ENCODE results near the gene SLC31A1.
A peak's percentile ranks its signal among the peaks of the same experiment; 100 is the strongest.

Gene SLC31A1

GRCh38 chr9:113221003-113221799 is at the start of gene SLC31A1, which contains the start of gene FKBP15:
SLC31A1 (plus strand) TSS chr9:113221544; CDS start chr9:113256149, 34,605 bp downstream.
FKBP15 (minus strand) TSS chr9:113221277; CDS start chr9:113221243, 34 bp downstream.
- ATAC-seq, result peak; percentile 98
- TF ChIP-seq GLIS3 (CRISPR knock-in tag; IDR thresholded peaks at IDR 0.05) (0 out of 2 replicates have a peak, but pooled peaks have one; percentile 40), BACH2 (CRISPR knock-in tag; IDR thresholded peaks at IDR 0.05; ENCODE audit: borderline replicate concordance) (no peak), SNAI2 (CRISPR knock-in tag; IDR thresholded peaks at IDR 0.05) (no peak), CSRNP3 (CRISPR knock-in tag; IDR thresholded peaks at IDR 0.05) (no peak), RARB (CRISPR knock-in tag; IDR thresholded peaks at IDR 0.05) (no peak), POU6F1 (CRISPR knock-in tag; IDR thresholded peaks at IDR 0.05; ENCODE audit: borderline replicate concordance, low read depth) (no peak), TCF4 (CRISPR knock-in tag; IDR thresholded peaks at IDR 0.05; ENCODE audit: borderline replicate concordance) (no peak), OSR1 (CRISPR knock-in tag; IDR thresholded peaks at IDR 0.05) (no peak), ZNF565 (CRISPR knock-in tag; conservative IDR thresholded peaks at IDR 0.05; ENCODE audit: low read depth) (no peak), CSDC2 (CRISPR knock-in tag; IDR thresholded peaks at IDR 0.05) (0 out of 2 replicates have a peak, but pooled peaks have one; percentile 21)

GRCh38 chr9:113173341-113173740 is 48.0 kb upstream of the SLC31A1 start:
- TF ChIP-seq BACH2 (CRISPR knock-in tag; IDR thresholded peaks at IDR 0.05; ENCODE audit: borderline replicate concordance) (no peak), OSR1 (CRISPR knock-in tag; IDR thresholded peaks at IDR 0.05) (no peak), CREB5 (CRISPR knock-in tag; IDR thresholded peaks at IDR 0.05; ENCODE audit: low read depth) (no peak), RARB (CRISPR knock-in tag; IDR thresholded peaks at IDR 0.05) (no peak), ZNF8 (CRISPR knock-in tag; IDR thresholded peaks at IDR 0.05) (no peak), CSRNP3 (CRISPR knock-in tag; IDR thresholded peaks at IDR 0.05) (no peak)
- no peak for ATAC-seq

- TF ChIP-seq BACH2 (CRISPR knock-in tag; IDR thresholded peaks at IDR 0.05; ENCODE audit: borderline replicate concordance), result no peak
- no peak for TF ChIP-seq ZFP30 (CRISPR knock-in tag; IDR thresholded peaks at IDR 0.05)
- TF ChIP-seq POU6F1 (CRISPR knock-in tag; IDR thresholded peaks at IDR 0.05; ENCODE audit: borderline replicate concordance, low read depth), result no peak
- no peak for TF ChIP-seq ISL1 (CRISPR knock-in tag; IDR thresholded peaks at IDR 0.05)
- no peak for TF ChIP-seq ZNF565 (CRISPR knock-in tag; conservative IDR thresholded peaks at IDR 0.05; ENCODE audit: low read depth)
- no peak for TF ChIP-seq CSDC2 (CRISPR knock-in tag; IDR thresholded peaks at IDR 0.05)
- no peak for TF ChIP-seq PPARA (CRISPR knock-in tag; IDR thresholded peaks at IDR 0.05; ENCODE audit: borderline replicate concordance)
- no peak for TF ChIP-seq SNAI2 (CRISPR knock-in tag; IDR thresholded peaks at IDR 0.05)
- TF ChIP-seq ARNTL (CRISPR knock-in tag; IDR thresholded peaks at IDR 0.05; ENCODE audit: borderline replicate concordance, low read depth), result no peak
- no peak for TF ChIP-seq RARB (CRISPR knock-in tag; IDR thresholded peaks at IDR 0.05)
- no peak for TF ChIP-seq ZNF70 (CRISPR knock-in tag; IDR thresholded peaks at IDR 0.05)
- no peak for TF ChIP-seq OSR1 (CRISPR knock-in tag; IDR thresholded peaks at IDR 0.05)
- TF ChIP-seq TSHZ2 (CRISPR knock-in tag; IDR thresholded peaks at IDR 0.05), result no peak
- TF ChIP-seq ZFP3 (CRISPR knock-in tag; IDR thresholded peaks at IDR 0.05), result no peak
- TF ChIP-seq PATZ1 (CRISPR knock-in tag; IDR thresholded peaks at IDR 0.05; ENCODE audit: borderline replicate concordance), result no peak
- TF ChIP-seq GLIS3 (CRISPR knock-in tag; IDR thresholded peaks at IDR 0.05), result no peak
- no peak for TF ChIP-seq ESRRG (CRISPR knock-in tag; IDR thresholded peaks at IDR 0.05)
- TF ChIP-seq CREB5 (CRISPR knock-in tag; IDR thresholded peaks at IDR 0.05; ENCODE audit: low read depth), result no peak
- no peak for ATAC-seq
These were observed 44.5 kb upstream of the SLC31A1 start for GRCh38 chr9:113176803-113177202.
